GM12878 (cell line): ENCODE measurements around the gene C1QTNF1. TPM values are rescaled to one million over a fixed set of nuclear protein-coding genes. Genes with fewer than 3 reads are reported as not detected.

Source experiments
- ATAC-seq: fragments of 200-7000 bp; cut with Tn5 transposase; 3 replicates; pipeline ENCODE4 v1.9.1; 2020; ENCODE audit warnings: mild to moderate bottlenecking, moderate library complexity
- BruUV-seq: library from RNA; stranded (reverse); fragments of 400-500 nt; replicated peaks from 2 replicates; lab custom pipeline; 2021; lab: Mats Ljungman, UMichigan
- CTCF ChIA-PET: fragments of 300-600 bp; sonication (Branson Sonifier 250); formaldehyde crosslinking; extraction: SDS; loops from one replicate; lab custom pipeline; 2021; ENCODE audit warnings: inconsistent platforms; lab: Yijun Ruan, JAX
- POLR2A ChIA-PET: fragments of 350-600 bp; formaldehyde crosslinking; extraction: SDS; loops from one replicate; lab custom pipeline; 2021; ENCODE audit warnings: inconsistent platforms; lab: Charles Lee
- RAD21 ChIA-PET: fragments of 300-600 bp; sonication (Branson Sonifier 250); formaldehyde crosslinking; loops from one replicate; lab custom pipeline; 2023; ENCODE audit warnings: antibody characterized with exemption; ENCODE audit not compliant: unreplicated experiment; lab: Charles Lee
- SMC1A ChIA-PET: fragments of 300-600 bp; sonication (Branson Sonifier 250); formaldehyde crosslinking; loops from one replicate; lab custom pipeline; 2023; ENCODE audit not compliant: unreplicated experiment, uncharacterized antibody; lab: Charles Lee
- DNase-seq: peaks from one replicate; pipeline ENCODE4 v3.0.0-alpha.2; 2011; ENCODE audit warnings: low read depth, low spot score
- FAIRE-seq: peaks from 3 replicates; lab custom pipeline; 2011; peaks lifted over from hg19 to GRCh38; lab: Jason Lieb, UNC
- H2AFZ ChIP-seq: 2 replicates; pipeline ENCODE4 v1.6.0; 2011; ENCODE audit warnings: low read depth, low read length, control low read depth; ENCODE audit not compliant: control insufficient read depth
- H3K27ac ChIP-seq: 2 replicates; pipeline ENCODE4 v1.5.1; 2011; ENCODE audit warnings: control low read depth; ENCODE audit not compliant: control insufficient read depth, insufficient read depth
- H3K27me3 ChIP-seq, 2 experiments: replicated peaks in 1 of 2; 2 replicates each; pipeline versions ENCODE4 v1.6.0 to v1.6.1; 2011; ENCODE audit warnings: low read length in 1 of 2; ENCODE audit not compliant: control insufficient read depth in 2 of 2, insufficient read depth in 2 of 2
- H3K36me3 ChIP-seq, 2 experiments: 2 replicates each; pipeline ENCODE4 v1.5.1; 2011; ENCODE audit warnings: low read length in 1 of 2; ENCODE audit not compliant: control insufficient read depth in 2 of 2, insufficient read depth in 2 of 2
- H3K4me1 ChIP-seq: 2 replicates; pipeline ENCODE4 v1.6.1; 2011; ENCODE audit warnings: mild to moderate bottlenecking, low read length, moderate library complexity, mixed read lengths; ENCODE audit not compliant: control insufficient read depth, insufficient read depth
- H3K4me2 ChIP-seq: 2 replicates; pipeline ENCODE4 v1.6.0; 2011; ENCODE audit warnings: control low read depth; ENCODE audit not compliant: control insufficient read depth, insufficient read depth
- H3K4me3 ChIP-seq: fragments of 200-600 bp; sonication (generic); 2 replicates; pipeline ENCODE4 v1.5.1; 2016
- H3K79me2 ChIP-seq: 2 replicates; pipeline ENCODE4 v1.6.0; 2011; ENCODE audit warnings: low read length; ENCODE audit not compliant: control insufficient read depth, insufficient read depth
- H3K9ac ChIP-seq: 2 replicates; pipeline ENCODE4 v1.8.0; 2011; ENCODE audit warnings: low read length, control low read depth, mixed read lengths; ENCODE audit not compliant: control insufficient read depth, insufficient read depth
- H3K9me3 ChIP-seq: replicated peaks from 3 replicates; pipeline ENCODE4 v1.5.1; 2011; ENCODE audit warnings: mild to moderate bottlenecking, low read length; ENCODE audit not compliant: control insufficient read depth, insufficient read depth
- H4K20me1 ChIP-seq: 2 replicates; pipeline ENCODE4 v1.6.0; 2011; ENCODE audit not compliant: control insufficient read depth, insufficient read depth
- FOXK2 ChIP-seq: fragments of 450-650 bp; IDR thresholded peaks from 2 replicates; pipeline ENCODE4 v1.6.1; 2017; ENCODE audit warnings: mild to moderate bottlenecking, moderate library complexity
- IKZF2 ChIP-seq, 2 experiments: fragments of 450-650 bp; IDR thresholded peaks; 2 replicates each; pipeline ENCODE4 v1.6.1; 2017; ENCODE audit warnings: mild to moderate bottlenecking in 2 of 2, moderate library complexity in 2 of 2
- KAT2A ChIP-seq: conservative IDR thresholded peaks from 2 replicates; pipeline ENCODE4 v1.6.1; 2011; ENCODE audit warnings: low read depth, low read length; ENCODE audit not compliant: control insufficient read depth
- NFIC ChIP-seq: IDR thresholded peaks from 2 replicates; pipeline ENCODE4 v1.6.1; 2012; ENCODE audit warnings: low read depth, mild to moderate bottlenecking, inconsistent platforms, low read length, moderate library complexity
- POU2F2 ChIP-seq: IDR thresholded peaks from 3 replicates; pipeline ENCODE4 v1.6.1; 2011; ENCODE audit warnings: low read depth, mild to moderate bottlenecking, low read length, borderline replicate concordance
- REST ChIP-seq: IDR thresholded peaks from 2 replicates; pipeline ENCODE4 v1.6.1; 2012; ENCODE audit warnings: mild to moderate bottlenecking, low read depth, low read length
- SMC3 ChIP-seq: IDR thresholded peaks from 2 replicates; pipeline ENCODE4 v1.6.1; 2011; ENCODE audit warnings: low read length, improper control_type of control experiment, borderline replicate concordance
- STAT3 ChIP-seq: IDR thresholded peaks from 2 replicates; pipeline ENCODE4 v1.6.1; 2011; ENCODE audit warnings: low read depth, low read length, improper control_type of control experiment
- TAF1 ChIP-seq: IDR thresholded peaks from 2 replicates; pipeline ENCODE4 v1.6.1; 2011; ENCODE audit warnings: mild to moderate bottlenecking, low read depth, low read length, borderline replicate concordance
- ZNF24 ChIP-seq: fragments of 450-650 bp; IDR thresholded peaks from 2 replicates; pipeline ENCODE4 v1.6.1; 2017; ENCODE audit warnings: antibody characterized with exemption, mild to moderate bottlenecking
- WGBS: methylation state at CpG from one replicate; pipeline ENCODE4 v1.1.6; 2016; ENCODE audit warnings: low lambda C conversion rate; ENCODE audit not compliant: insufficient replicate concordance, insufficient coverage; ENCODE audit errors: missing lambda C conversion rate; 5-methylcytosine and 5-hydroxymethylcytosine counted together
- in situ Hi-C: fragments of 300-500 bp; cut with MboI; formaldehyde crosslinking; loops from 9 replicates; pipeline ENCODE4 v1.14.3; 2018; ENCODE audit warnings: mixed read lengths
- intact Hi-C: fragments of 100-400 bp; cut with micrococcal nuclease; formaldehyde crosslinking; loops from one replicate; pipeline ENCODE4 v1.14.2; 2022; ENCODE audit not compliant: unreplicated experiment
- polyA plus RNA-seq, 11 experiments: library from polyadenylated mRNA; depleted of rRNA in 4 of 11; unstranded in 6 of 11; stranded (reverse) in 5 of 11; fragments of >200 nt; fragmentation: Nextera tagmentation in 4 of 11; fragmentation: Illumina TruSeq in 1 of 11; extraction: Ambion mirVana in 4 of 11; extraction: Trizol in 1 of 11; gene quantifications; 1 replicate in 1 of 11; 2 replicates in 10 of 11; pipeline versions ENCODE4 v1.2.1 to v1.2.3, GENCODE V29; 2011 to 2016; ENCODE audit warnings: inconsistent platforms in 2 of 11, missing spikeins in 2 of 11, low read depth in 1 of 11
- total RNA-seq, 4 experiments: library from RNA; depleted of rRNA in 3 of 4; stranded (reverse); fragments of >200 nt in 3 of 4; fragmentation: Illumina TruSeq in 1 of 4; extraction: Trizol in 1 of 4; gene quantifications; 2 replicates each; pipeline versions ENCODE4 v1.2.1 to v1.2.3, GENCODE V29; 2013 to 2021
- TF ChIP-seq, protein P1 (sequence below): fragments of 450-650 bp; formaldehyde crosslinking; IDR thresholded peaks from 2 replicates; pipeline ENCODE4 v1.4.0; 2022; ENCODE audit warnings: mild to moderate bottlenecking, moderate library complexity
- TF ChIP-seq, protein P2 (sequence below): fragments of 450-650 bp; IDR thresholded peaks from 2 replicates; pipeline ENCODE4 v1.6.1; 2018; ENCODE audit warnings: borderline replicate concordance, mild to moderate bottlenecking; ENCODE audit not compliant: partially characterized antibody

Gene C1QTNF1
- total and polyA plus RNA-seq, 10 of the 15 experiments (the other 5 are each of a cell fraction or from before 2014, with no cell fraction given) = 0.05 to 1.1 (median 0.15) TPM; not detected in 4

DNA sequence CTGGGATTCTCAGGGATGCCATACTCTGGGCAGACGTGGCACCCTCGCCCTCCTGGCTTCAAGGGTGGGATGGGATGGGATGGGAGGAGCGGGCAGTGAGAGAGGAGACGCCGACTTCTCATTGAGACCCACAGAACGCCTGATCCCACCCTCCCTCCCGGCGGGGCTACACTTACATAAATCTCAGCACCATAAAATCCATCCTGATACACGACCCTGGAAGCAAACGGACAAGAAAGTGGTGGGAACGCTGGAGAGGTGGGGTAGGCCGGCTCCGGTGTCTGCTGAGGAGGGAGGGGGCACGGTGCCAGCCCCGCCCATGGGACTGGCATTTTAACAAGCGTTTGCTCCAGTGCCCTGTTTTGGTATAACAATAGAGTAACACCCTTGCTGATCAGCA is 72.5 kb downstream of the C1QTNF1 start (continued):
- TF ChIP-seq REST (no peak), ZNF24 (no peak)

DNA sequence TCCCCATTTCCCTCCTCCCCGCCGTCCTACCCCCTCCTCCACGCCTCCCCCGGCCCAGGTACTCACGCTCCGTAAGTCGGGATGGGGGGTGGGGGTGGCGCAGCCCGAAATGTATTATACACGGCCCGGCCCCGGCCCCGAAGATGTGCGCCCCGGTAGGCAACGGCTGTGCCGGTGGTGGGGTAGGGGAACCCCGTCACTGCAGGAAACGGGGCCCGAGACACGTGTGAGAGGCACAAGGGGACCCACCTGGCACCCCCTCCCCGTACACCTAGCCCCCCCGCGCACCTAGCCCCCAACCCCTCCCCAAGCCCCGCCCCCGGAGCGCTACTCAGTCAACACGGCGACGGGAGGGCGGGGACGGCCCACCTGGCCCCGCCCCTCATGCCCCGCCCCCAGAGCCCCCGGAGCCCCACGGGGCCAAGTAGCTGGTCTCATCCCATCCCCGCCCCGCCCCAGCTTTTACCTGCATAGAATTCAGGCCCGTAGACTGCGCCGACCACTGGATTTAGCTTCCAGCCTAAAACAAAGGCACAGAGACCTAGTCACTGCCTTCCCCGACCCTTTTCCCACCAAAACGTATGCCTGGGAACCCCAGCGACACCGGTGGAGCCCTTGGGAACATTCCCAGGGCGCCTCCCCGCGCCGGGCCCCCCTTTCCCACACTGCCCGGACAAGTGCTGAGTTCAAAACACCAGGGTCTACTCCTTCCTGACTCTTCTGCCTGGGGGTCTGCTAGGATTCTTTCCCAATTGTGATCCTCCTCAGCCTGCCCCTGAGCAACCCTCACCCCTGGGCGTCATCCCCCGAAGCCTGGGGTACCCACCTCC is 73.5 kb downstream of the C1QTNF1 start:
- CTCF ChIA-PET = no interaction called here
- H3K36me3 ChIP-seq = no peaks in the 10 kb centered on the region
- H3K79me2 ChIP-seq = no peaks in the 10 kb centered on the region
- in situ Hi-C loops = no loop called here
- intact Hi-C loops = no loop called here
- H3K27ac ChIP-seq = no peak overlapping the region
- no peaks in the 10 kb centered on the region; a peak in 3 of 4 replicates for H3K27me3 ChIP-seq
- H4K20me1 ChIP-seq = no peaks in the 10 kb centered on the region
- no peaks in the 10 kb centered on the region for H3K4me1 ChIP-seq
- H2AFZ ChIP-seq = no peak overlapping the region
- H3K4me2 ChIP-seq = no peak overlapping the region
- no peak overlapping the region for H3K4me3 ChIP-seq
- no peaks in the 10 kb centered on the region for H3K9me3 ChIP-seq
- DNase-seq (no peak), FAIRE-seq (no peak), ATAC-seq (no peak)
- no peak overlapping the region for H3K9ac ChIP-seq
- 23% methylated on average over 14 of the region's 52 CpGs for WGBS
- SMC1A ChIA-PET = no interaction called here
- BruUV-seq = no TSS peak
- POLR2A ChIA-PET = no interaction called here
- RAD21 ChIA-PET = no interaction called here
- TF ChIP-seq POU2F2 (no peak), KAT2A (no peak), NFIC (no peak), IKZF2 (IDR thresholded peaks at IDR 0.05) (no peak), SMC3 (no peak), TAF1 (no peak), STAT3 (no peak), FOXK2 (no peak)
- TF ChIP-seq, protein P1, sequence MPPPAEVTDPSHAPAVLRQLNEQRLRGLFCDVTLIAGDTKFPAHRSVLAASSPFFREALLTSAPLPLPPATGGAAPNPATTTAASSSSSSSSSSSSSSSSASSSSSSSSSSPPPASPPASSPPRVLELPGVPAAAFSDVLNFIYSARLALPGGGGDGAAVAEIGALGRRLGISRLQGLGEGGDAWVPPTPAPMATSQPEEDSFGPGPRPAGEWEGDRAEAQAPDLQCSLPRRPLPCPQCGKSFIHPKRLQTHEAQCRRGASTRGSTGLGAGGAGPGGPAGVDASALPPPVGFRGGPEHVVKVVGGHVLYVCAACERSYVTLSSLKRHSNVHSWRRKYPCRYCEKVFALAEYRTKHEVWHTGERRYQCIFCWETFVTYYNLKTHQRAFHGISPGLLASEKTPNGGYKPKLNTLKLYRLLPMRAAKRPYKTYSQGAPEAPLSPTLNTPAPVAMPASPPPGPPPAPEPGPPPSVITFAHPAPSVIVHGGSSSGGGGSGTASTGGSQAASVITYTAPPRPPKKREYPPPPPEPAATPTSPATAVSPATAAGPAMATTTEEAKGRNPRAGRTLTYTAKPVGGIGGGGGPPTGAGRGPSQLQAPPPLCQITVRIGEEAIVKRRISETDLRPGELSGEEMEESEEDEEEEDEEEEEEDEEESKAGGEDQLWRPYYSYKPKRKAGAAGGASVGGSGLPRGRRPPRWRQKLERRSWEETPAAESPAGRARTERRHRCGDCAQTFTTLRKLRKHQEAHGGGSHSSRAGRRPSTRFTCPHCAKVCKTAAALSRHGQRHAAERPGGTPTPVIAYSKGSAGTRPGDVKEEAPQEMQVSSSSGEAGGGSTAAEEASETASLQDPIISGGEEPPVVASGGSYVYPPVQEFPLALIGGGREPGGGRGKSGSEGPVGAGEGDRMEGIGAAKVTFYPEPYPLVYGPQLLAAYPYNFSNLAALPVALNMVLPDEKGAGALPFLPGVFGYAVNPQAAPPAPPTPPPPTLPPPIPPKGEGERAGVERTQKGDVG (CRISPR knock-in tag) = no peak
- TF ChIP-seq, protein P2, sequence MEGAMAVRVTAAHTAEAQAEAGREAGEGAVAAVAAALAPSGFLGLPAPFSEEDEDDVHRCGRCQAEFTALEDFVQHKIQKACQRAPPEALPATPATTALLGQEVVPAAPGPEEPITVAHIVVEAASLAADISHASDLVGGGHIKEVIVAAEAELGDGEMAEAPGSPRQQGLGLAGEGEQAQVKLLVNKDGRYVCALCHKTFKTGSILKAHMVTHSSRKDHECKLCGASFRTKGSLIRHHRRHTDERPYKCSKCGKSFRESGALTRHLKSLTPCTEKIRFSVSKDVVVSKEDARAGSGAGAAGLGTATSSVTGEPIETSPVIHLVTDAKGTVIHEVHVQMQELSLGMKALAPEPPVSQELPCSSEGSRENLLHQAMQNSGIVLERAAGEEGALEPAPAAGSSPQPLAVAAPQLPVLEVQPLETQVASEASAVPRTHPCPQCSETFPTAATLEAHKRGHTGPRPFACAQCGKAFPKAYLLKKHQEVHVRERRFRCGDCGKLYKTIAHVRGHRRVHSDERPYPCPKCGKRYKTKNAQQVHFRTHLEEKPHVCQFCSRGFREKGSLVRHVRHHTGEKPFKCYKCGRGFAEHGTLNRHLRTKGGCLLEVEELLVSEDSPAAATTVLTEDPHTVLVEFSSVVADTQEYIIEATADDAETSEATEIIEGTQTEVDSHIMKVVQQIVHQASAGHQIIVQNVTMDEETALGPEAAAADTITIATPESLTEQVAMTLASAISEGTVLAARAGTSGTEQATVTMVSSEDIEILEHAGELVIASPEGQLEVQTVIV = no peak
